CD1c-positive myeloid dendritic cell (primary cell): Measurements from ENCODE around the gene TM4SF4.

Experiments used
- DNase-seq: peaks from one replicate; pipeline ENCODE4 v3.0.0-alpha.2; 2016; ENCODE audit errors: extremely low spot score

Gene TM4SF4

DNA sequence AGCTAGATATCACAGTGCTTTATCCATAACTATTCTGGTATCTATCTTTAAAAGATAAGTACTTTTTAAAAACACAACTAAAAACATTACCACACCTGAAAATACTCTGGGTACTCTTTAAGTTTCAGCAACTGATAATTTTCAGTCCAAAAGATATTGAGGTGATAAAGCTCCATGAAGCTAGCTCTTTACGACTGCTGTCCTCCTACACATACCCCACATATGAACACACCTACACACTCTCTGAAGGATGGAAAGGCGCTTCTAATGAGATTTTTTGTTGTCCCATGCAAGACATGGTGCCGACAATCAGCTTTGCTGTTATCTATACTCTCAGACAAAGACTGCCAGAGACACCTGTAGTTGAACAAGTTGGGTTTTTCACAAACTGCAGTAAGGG is 19.1 kb upstream of the TM4SF4 start:
- DNase-seq: no peak

GRCh38 chr3:149455989-149456388 is 18.5 kb upstream of the TM4SF4 start:
- DNase-seq: no peak

- no peak for DNase-seq
These were observed 14.9 kb upstream of the TM4SF4 start for GRCh38 chr3:149459491-149460059.

DNA sequence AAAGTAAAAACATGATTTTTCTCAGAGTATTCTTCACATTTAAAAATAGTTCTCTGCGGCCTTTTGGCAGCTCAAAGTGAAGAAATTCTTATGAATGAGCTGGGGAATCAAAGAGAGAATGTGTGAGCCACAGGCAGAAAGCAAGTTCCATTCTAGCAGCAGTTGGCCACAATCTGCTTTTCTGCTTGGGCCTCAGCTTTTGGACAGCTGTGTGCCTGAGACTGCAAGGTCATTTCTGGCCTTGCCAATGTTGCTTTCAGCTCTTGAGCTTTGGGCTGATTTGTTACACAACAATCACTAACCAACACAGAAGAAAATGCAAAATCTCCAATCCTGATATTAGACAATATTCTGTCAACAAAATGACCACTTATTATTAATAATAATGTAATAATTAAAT is 14.4 kb upstream of the TM4SF4 start:
- DNase-seq: no peak

- no peak for DNase-seq
These were observed 12.4 kb upstream of the TM4SF4 start for GRCh38 chr3:149462051-149462450.

- no peak for DNase-seq
These were observed 11.9 kb upstream of the TM4SF4 start for GRCh38 chr3:149462581-149463011.

DNA sequence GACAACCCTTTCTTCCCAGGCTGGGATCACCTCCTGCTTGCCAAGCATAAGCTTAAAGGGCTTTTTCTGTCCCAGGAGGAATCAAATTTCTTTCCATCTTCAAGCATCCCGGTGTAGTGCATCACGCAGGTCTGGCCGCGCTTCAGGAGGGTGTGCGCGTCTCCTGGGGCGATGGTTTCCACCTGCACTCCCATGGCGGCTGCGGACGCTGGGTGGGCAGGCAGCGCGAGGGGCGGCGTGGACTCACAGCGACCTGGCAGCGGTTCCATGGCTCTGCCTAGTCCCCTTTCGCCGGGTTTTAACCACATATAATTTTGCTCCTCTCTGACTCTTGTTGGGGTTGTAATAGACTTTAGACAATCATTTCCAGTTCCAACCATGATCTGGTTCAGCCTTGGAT is 10.6 kb upstream of the TM4SF4 start:
- no peak for DNase-seq

- DNase-seq: no peak
These were observed 9.8 kb upstream of the TM4SF4 start for GRCh38 chr3:149464542-149465328.

- DNase-seq: no peak
These were observed 9.1 kb upstream of the TM4SF4 start for GRCh38 chr3:149465351-149465883.

GRCh38 chr3:149466192-149466591 is 8.3 kb upstream of the TM4SF4 start:
- no peak for DNase-seq

GRCh38 chr3:149468504-149469212 is 5.8 kb upstream of the TM4SF4 start:
- no peak for DNase-seq

DNA sequence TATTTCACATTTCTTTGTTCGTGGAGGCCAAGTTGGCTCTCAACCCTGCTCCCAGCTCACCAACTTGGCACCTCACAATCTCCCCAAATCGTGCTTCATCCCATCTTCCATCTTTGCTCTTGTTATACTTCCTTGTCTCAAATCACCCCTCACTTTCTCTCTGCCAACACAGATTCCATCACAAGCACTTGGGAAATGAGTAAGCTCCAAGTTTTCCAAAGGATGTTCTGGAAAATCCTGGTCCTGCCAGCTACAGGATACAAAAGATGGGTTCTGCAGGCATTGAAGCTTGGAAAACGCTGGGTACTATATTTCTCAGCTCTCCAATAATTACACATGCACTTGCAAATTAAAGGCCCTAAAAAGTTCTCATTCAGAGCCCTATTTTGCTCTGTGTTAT is 4.1 kb upstream of the TM4SF4 start:
- DNase-seq: no peak

DNA sequence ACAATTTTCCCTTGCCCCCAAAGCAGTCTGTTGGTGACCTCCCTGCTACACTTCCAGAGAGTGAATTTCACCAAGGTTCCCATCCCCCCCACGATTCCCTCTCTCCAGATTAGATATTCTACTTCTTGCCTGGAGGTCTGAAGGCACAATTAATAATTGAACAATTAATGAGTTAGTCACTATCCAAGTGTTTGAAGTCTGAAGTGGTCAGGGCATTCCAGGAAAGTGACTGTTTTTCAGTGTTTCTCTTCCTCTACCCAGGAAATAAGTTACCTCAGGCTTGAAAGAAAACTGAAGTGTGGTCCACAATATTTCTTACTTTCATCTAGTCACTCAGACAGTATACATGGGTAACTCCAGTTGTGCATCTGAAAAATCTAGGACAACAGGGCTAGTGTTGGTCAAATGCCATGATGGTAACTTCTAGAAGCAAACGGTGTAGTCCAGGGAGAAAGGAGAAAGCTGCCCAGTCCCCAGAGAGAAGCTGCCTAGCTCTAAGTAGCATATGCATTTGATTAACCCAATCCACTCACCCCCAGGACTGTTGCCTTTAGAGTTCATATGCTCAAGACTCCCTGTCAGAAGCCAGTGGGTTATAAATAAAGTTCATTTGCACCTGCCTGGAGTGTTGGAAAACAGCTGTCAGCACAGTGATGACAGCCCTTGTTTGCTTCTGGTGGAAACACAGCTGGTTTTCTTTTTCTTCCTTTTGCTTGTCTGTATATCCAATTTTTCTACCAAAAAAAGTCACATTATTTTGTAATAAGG is 2.3 kb upstream of the TM4SF4 start:
- no peak for DNase-seq

DNA sequence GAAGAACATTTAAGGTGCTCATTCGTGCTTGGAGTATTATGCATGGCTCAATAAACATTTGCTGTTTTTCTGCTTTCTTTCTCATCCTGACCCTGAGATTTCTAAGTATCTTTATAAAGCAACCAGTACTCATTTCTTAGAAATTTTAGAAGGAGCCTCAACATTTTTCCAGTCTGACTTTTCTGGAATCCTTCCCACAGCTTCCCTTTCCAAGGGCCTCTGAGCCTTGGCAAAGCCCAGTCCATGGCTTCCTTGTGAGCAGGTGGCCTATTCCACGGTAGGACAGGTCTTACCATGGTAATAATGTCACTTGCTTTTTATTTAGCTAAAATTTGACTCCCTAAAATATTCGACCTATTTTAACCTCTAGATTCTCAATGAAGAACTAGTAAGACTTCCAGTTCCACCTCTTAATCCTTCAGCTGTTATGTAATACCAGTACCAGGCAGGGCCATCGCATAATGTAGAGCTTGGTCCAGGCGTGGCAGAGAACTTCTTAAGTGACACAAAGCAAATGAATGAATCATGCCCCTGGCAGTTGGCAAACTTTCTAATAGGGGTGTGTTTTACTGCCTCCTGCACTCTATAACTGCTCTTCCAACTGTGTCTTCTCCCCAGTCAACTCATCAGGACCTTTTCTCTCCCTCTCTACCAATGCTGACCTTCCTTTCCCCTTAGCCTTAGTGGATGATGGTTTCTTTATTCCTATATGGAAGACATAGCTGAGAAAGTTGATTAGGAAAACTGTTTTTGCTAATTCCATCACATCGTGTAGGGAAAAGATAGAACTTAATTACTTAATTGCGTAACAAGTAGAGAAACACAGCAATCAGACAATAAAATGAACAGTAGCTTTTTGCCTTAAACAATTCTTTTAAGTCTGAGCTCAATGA is 894 bp upstream of the TM4SF4 start:
- DNase-seq: peak; percentile 24

DNA sequence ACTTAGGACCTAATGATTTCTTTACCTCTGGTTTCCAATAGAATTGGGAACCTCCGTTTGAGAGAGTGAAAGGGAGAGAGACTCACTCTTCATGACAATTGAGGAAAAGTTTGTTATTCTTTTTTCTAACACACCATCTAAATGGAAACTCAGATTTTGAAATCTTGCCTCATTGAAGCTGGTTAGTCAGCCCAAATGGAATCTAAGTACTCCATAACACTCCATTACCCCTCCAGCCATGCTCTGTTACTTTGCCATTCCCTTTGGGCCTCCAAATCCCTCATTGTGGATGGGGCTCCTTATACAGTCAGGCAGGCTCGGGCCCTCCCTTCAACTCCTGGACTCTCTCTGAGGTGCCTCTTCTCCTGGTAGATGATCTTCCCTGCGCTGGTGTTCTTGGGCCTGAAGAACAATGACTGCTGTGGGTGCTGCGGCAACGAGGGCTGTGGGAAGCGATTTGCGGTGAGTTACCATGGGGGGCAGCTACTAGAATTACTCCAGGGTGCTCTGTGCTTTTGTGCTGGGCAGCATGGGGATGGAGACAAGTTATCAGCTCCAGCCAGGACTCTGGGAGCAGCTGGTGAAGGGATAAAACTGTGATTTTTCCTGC is 1.1 kb downstream of the TM4SF4 start:
- DNase-seq: no peak

- peak; percentile 47 for DNase-seq
These were observed 1.7 kb downstream of the TM4SF4 start for GRCh38 chr3:149476225-149476624.

DNA sequence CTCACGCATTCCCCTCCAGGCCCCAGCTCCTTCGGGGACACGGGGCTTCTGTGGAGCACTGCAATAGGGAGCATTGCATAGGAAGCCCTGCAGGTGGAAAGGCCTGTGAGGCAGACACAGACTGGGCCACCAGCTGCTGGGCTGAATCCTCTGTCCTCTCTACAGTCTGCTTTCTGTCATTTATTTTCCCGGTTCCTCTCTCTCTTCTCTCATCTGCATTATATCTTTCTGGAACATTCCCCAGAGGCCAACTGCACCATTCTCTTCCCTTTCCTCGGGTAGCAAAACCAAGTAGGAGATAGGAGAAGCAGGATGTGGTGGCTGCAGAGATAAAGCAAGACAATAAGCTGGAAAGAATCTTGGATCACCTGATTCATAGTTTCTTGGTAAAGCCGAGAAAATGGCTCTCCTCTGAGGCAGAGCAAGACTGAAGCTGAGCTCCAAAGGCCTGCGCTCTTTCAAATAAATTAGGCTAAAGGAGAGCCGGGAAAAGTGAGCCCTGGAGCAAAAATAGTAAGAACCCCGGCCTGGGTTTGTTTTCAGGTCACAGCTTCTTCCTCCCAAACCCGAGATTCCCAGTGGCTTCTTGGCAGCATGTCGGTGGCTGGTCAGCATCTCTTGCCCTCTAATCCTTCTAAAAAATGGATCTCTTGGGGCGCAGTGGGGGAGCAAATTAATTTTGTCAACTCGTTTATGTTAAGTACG is 5.3 kb downstream of the TM4SF4 start:
- no peak for DNase-seq

GRCh38 chr3:149480326-149481017 is 6.0 kb downstream of the TM4SF4 start:
- peak; percentile 69 for DNase-seq

DNA sequence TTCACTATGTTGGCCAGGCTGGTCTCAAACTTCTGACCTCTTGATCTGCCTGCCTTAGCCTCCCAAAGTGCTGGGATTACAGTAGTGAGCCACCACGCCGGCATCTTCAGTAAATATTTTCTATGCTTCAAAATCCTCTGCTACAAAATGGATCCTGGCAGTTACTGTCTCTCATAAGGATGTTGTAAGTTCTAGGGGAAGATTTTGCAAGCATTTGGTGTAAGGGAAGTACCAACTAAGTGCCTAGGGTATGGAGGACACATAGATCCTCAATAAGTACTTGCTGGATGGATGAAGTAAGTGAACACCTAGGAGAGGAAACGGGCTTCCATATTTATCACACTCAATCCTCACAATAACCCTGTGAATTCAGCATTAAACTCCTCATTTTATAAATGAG is 6.6 kb downstream of the TM4SF4 start:
- peak; percentile 10 for DNase-seq
